AG10803 (cell line): ENCODE data around the gene STAMBP.

Experiments
- DNase-seq: peaks from one replicate; pipeline ENCODE4 v3.0.0; 2010; ENCODE audit warnings: low read depth
- H3K4me3 ChIP-seq: 2 replicates; pipeline ENCODE4 v1.5.1; 2011; ENCODE audit warnings: mild to moderate bottlenecking, low read length, control low read depth
- CTCF ChIP-seq: conservative IDR thresholded peaks from 2 replicates; pipeline ENCODE4 v1.5.1; 2011; ENCODE audit warnings: mild to moderate bottlenecking, low read length, control low read depth, inconsistent platforms

STAMBP gene

GRCh38 chr2:73922681-73923080 lies 93.9 kb downstream of the STAMBP start:
- no peak overlapping the region for H3K4me3 ChIP-seq
- DNase-seq = no peak
- no peak for TF ChIP-seq CTCF
